RPMI8226 (cell line): ENCODE data around the gene SMC6.

Source experiments
- DNase-seq: peaks from one replicate; pipeline ENCODE4 v3.0.0-alpha.2; 2015

Gene SMC6, protein sequence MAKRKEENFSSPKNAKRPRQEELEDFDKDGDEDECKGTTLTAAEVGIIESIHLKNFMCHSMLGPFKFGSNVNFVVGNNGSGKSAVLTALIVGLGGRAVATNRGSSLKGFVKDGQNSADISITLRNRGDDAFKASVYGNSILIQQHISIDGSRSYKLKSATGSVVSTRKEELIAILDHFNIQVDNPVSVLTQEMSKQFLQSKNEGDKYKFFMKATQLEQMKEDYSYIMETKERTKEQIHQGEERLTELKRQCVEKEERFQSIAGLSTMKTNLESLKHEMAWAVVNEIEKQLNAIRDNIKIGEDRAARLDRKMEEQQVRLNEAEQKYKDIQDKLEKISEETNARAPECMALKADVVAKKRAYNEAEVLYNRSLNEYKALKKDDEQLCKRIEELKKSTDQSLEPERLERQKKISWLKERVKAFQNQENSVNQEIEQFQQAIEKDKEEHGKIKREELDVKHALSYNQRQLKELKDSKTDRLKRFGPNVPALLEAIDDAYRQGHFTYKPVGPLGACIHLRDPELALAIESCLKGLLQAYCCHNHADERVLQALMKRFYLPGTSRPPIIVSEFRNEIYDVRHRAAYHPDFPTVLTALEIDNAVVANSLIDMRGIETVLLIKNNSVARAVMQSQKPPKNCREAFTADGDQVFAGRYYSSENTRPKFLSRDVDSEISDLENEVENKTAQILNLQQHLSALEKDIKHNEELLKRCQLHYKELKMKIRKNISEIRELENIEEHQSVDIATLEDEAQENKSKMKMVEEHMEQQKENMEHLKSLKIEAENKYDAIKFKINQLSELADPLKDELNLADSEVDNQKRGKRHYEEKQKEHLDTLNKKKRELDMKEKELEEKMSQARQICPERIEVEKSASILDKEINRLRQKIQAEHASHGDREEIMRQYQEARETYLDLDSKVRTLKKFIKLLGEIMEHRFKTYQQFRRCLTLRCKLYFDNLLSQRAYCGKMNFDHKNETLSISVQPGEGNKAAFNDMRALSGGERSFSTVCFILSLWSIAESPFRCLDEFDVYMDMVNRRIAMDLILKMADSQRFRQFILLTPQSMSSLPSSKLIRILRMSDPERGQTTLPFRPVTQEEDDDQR

GRCh38 chr2:17753803-17754663 lies at the start of gene SMC6, which contains the start of gene GEN1:
Gene SMC6 (minus strand): TSS chr2:17753810. CDS start chr2:17745946, 7,864 bp downstream.
Gene GEN1 (plus strand): TSS chr2:17754138. CDS start chr2:17759944, 5,806 bp downstream.
- peak; percentile 93 for DNase-seq

GRCh38 chr2:17800693-17801458 lies 47.3 kb upstream of the SMC6 start:
- peak; percentile 50 for DNase-seq

GRCh38 chr2:17800219-17800618 lies 46.6 kb upstream of the SMC6 start:
- no peak for DNase-seq

DNA sequence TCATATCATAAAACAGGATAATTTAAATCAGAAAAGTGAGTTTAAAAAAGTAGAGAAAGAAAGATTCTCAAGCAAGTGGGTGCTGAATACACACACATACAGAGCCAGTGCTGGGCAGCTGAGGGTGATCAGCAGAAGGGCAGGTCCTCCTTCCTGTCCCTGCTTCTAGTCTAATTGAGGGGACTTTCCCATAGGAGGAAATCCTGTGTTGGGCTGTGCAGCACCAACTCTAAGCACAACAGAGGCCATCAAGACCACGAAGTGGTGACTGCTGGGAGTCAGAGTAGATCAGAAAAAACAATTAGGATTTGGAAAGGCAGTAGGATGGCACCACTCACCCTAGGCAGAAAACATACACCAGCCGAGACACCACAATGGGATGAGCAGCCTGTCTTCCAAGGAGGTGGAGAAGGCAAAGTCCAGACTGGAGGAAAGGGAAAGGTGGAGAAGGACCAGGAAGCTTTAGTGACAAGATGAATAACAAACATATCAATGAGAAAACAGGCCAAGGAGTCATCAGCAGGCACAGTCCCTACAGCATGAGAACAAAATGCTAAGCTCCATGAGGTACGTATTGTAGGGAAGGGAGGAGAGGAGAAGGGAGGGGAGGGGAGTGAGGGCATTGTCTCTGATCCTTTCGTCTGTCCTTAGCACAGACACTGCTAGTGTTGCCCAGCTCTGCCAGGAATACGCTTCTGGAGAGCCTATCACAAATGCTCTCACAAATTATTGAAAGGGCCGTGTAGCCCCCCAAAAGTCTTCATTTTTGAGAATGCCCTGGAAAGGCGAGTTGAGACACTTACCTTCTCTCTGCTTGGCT lies 45.9 kb upstream of the SMC6 start:
- no peak for DNase-seq

GRCh38 chr2:17798338-17798737 lies 44.7 kb upstream of the SMC6 start:
- DNase-seq, result no peak

DNA sequence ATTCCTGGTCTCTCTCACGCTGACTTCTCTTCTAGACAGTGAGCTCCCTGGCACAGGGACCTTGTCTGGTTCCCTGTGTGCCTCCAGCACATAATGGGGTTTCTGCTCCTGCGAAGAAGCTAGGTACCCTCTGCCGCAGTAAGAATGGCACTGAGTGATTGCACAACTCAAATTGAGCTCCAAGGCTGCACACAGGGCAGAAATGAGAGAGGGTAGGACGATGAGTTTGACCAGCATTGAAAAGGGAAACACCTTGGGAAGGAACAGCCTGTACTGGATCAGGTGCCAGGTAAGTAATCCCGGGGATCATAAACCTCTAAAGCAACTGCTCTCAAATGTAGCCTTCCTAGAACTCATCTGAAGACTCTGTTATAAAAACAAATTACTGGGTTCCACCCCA lies 41.7 kb upstream of the SMC6 start:
- DNase-seq, result no peak

GRCh38 chr2:17793803-17794354 lies 40.3 kb upstream of the SMC6 start:
- no peak for DNase-seq

GRCh38 chr2:17793296-17793695 lies 39.7 kb upstream of the SMC6 start:
- no peak for DNase-seq

GRCh38 chr2:17792515-17792914 lies 38.9 kb upstream of the SMC6 start:
- no peak for DNase-seq

DNA sequence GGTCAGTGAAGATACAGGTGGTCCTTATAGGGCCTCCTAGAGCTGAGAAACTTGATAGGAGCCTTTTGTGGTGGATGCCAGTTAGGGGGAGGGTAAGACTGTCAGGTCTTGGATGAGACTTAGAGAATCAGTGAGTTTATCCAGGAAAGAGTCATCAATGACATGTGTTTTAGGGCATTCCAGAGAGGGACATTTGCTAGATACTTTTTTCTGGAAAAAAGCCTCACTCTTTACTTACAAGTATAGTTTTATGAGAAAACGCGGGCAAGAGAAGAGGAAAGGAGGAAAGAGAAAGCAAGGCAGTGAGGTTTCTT lies 38.2 kb upstream of the SMC6 start:
- DNase-seq, result no peak

DNA sequence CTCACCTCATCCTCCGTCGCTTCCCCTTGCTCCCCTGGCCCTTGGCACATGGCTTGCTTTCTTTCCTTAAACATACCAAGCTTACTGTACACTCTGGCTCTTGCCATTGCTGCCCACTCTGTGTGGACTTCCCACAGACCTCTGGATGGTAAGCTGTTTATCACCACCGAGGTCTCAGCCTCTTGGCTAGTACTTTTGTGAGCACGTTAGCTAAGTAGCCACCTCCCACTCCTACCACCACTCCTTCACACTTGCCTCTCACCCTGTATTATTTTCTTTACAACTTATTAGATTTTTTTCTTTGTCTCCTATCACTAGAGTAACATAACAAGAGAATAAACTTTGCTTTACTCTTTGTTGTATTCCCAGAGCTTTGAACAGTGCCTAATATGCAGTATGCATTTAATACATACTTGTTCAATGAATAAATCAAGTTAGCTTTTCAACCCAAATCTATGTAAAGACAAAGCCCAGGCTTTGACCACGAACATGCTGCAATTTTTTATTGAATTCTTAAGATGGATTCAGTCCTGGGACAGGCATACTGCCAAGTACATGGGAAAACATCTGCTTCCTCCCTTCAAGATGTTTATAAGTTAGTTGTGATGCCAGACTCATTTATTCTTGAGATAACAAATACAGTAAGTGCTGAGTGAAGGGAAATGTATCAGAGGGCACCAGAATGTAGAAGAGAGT lies 37.7 kb upstream of the SMC6 start:
- no peak for DNase-seq

- no peak for DNase-seq
Observed at GRCh38 chr2:17790536-17790935, 36.9 kb upstream of the SMC6 start.

GRCh38 chr2:17788773-17789172 lies 35.2 kb upstream of the SMC6 start:
- DNase-seq, result no peak

DNA sequence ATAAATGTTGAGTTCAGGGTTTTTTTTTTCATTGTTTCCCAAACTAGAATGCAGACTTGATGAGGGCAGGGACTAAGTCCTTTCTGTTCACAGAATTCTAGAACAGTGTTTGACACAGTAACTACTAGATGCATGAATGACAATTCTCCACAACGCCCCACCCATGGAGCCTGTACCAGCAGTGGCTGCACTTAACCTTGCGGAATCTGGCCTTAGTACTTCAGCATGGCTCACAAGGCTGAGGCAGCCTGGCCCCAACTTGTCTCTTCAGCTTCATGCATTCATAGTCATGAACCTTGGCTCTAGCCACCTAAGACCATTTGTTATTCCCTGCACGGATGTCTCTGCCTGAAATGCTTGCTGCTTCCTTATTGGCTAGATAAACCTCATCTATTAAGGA lies 33.1 kb upstream of the SMC6 start:
- DNase-seq, result no peak

GRCh38 chr2:17781482-17781881 lies 27.9 kb upstream of the SMC6 start:
- no peak for DNase-seq

- no peak for DNase-seq
Observed at GRCh38 chr2:17780546-17780945, 26.9 kb upstream of the SMC6 start.

DNA sequence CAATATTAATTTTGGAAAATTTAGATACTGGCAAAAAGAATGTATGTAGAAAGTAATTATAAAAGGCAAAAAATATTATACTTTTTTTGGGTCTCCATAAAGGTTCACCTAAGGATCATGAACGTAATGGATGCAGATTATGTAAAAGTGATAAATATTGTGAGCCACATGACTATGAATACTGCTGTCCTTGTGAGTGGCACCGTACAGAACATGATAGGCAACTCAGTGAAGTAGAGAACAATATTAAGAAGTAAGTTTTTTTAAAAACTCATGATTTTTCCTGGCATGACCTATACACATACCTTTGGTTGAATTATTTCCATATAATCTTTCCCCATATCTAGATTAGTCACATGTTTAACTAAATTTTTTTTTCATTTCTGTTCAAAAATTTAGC lies 18.9 kb upstream of the SMC6 start:
- DNase-seq, result no peak

- DNase-seq, result no peak
Observed at GRCh38 chr2:17771956-17772355, 18.3 kb upstream of the SMC6 start.

DNA sequence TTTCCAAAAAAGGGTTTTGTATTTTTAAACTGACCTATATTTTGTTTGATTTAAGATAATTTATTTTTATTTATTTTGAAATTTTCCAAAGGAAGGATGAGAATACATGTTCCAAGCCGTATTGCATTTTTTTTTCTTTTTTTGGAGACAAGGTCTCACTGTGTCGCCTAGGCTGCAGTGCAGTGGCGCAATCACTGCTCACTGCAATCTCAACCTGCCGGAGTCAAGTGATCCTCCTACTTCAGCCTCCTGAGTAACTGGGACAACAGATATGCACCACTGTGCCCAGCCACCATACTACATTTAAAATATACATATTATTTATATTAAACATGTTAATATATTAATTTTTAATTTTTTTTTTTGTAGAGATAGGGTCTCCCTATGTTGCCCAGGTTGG lies 15.3 kb upstream of the SMC6 start:
- DNase-seq, result no peak

- DNase-seq, result no peak
Observed at GRCh38 chr2:17765398-17765797, 11.8 kb upstream of the SMC6 start.
